Activated naive CD8-positive, alpha-beta T cell treated with anti-CD3 and anti-CD28 coated beads, Interleukin-2, amount 50 U/mL, for 24 hours (primary cell): ENCODE data around the gene PRRC2B.
"Not testable (repeated sequence)": the region's sequence is repeated elsewhere in the genome, so short reads cannot be mapped to it uniquely, and the experiment has no call there.

Source experiments
- ATAC-seq: fragments of 150-1000 bp; cut with Tn5 transposase; one replicate; pipeline ENCODE4 v1.10.0; 2021
- DNase-seq: peaks from one replicate; pipeline ENCODE4 v3.0.0; 2021
- H3K27ac Mint-ChIP-seq: one replicate; pipeline ENCODE4 v1.8.0; 2021; ENCODE audit warnings: mild to moderate bottlenecking, mixed read lengths
- H3K27me3 Mint-ChIP-seq: one replicate; pipeline ENCODE4 v1.8.0; 2021; ENCODE audit warnings: mixed read lengths
- H3K36me3 Mint-ChIP-seq: one replicate; pipeline ENCODE4 v1.8.0; 2021; ENCODE audit warnings: low read depth, mixed read lengths
- H3K4me1 Mint-ChIP-seq: one replicate; pipeline ENCODE4 v1.8.0; 2021; ENCODE audit warnings: mixed read lengths
- H3K4me3 Mint-ChIP-seq: one replicate; pipeline ENCODE4 v1.8.0; 2021; ENCODE audit warnings: mild to moderate bottlenecking, moderate library complexity, mixed read lengths
- H3K9me3 Mint-ChIP-seq: one replicate; pipeline ENCODE4 v1.8.0; 2021; ENCODE audit warnings: mixed read lengths

The PRRC2B gene

DNA sequence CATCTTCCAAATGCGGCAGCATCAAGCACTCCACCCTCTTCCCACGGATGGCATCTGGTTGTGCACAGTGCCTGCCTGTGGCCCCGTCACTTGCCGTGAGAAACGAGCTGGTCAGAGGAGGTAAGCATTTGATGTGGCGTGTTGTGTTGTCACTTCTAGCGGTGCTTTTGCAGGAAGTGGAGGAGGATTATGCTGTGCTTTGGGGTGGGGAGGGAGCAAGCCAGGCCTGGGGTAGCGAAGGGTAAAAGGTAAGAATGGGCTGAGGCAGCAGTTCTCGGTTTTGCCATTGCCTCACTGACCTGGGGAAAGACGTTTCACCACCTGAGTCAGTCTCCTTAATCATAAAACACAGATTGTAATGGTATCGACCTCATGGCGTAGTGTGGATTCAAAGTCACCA, 106.5 kb downstream of the PRRC2B start:
- H3K4me3 Mint-ChIP-seq, result peak overlapping the region; percentile 73
- DNase-seq, result peak; percentile 58
- peak; percentile 60 for ATAC-seq
- H3K4me1 Mint-ChIP-seq, result peaks cover 60% of the 10 kb centered on the region
- no peaks in the 10 kb centered on the region for H3K27me3 Mint-ChIP-seq
- no peaks in the 10 kb centered on the region for H3K9me3 Mint-ChIP-seq
- H3K27ac Mint-ChIP-seq, result peak overlapping the region; percentile 89
- H3K36me3 Mint-ChIP-seq, result peaks cover 15% of the 10 kb centered on the region

DNA sequence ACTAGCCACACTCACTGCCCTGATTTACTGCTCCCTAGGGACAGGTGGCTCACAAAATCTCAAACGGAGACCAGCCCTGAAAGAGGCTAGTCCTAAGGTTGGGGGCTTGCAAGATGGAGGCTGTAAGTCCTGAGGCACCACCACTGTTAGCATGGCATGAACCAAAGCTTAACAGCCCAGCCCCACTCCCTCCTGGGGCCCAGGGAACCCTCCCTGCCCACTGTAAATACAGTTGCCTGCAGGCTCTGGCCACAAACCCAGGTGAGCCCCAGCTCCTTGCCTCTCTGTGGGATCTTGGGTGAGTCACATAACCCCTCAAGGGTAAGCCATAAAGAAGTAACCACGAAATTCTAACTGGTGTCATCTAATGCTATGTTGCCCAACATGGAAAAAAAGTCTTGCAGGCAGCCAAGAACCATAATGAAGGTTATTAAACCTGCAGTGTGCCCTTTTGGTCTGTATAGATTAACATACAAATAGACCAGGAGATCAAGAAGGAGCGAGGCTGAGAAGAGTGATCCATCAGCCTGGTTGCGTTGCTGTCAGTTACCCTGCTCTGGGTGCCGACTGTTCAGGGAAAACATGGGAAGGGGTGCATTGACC, 107.2 kb downstream of the PRRC2B start:
- peak overlapping the region; percentile 73 for H3K4me3 Mint-ChIP-seq
- H3K4me1 Mint-ChIP-seq, result peaks cover 61% of the 10 kb centered on the region
- H3K27ac Mint-ChIP-seq, result peak overlapping the region; percentile 89
- peak; percentile 61 for ATAC-seq
- no peaks in the 10 kb centered on the region for H3K9me3 Mint-ChIP-seq
- peaks cover 14% of the 10 kb centered on the region for H3K36me3 Mint-ChIP-seq
- no peaks in the 10 kb centered on the region for H3K27me3 Mint-ChIP-seq
- DNase-seq, result peak; percentile 67

DNA sequence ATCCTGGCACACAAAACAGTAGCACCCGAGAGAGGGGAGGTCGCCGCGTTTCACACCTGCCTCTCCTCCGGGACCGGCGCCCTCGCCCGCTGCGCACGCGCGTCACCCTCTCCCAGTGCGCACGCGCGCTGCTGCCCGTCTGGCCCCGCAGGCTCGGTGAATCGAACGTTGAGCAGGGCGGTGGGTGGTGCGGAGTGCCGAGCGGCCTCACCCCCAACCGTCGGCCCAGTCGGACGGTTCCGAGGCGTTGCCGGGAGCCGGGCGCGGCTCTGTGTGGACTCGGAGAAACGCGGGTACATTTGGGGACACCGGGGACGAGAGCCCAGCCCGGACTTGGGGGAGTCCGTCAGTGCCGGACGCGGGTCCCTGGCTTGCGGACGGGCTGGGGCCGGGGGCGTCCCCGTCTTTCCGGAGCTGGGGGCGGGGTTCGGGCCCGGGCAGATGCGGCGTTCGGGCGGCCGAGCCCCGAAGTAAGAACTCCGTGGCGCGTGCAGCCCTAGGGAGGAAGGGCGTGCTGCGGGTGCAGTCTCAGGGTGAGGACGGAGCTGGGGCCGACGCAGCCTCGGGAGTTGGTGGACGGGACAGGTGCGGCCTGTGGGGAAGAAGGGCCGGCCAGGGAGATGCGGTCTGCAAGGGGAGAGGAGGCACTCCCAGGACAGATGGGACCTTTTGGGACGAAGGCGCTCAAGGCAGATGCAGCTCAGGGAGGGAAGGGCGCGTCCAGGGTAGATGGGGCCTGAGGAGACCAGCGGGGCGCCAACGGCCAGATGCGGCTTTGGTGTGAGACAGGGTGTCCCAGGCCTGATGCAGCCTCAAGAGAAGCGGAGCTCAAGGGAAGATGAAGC, 109.1 kb downstream of the PRRC2B start, which contains the start of gene POMT1:
TSS of gene POMT1 (plus strand) at position 138 of the 845 bp plus-strand sequence. CDS start 1,301 bp downstream, outside the sequence.
- H3K4me1 Mint-ChIP-seq, result peaks cover 61% of the 10 kb centered on the region
- peak; percentile 41 for ATAC-seq
- peaks cover 13% of the 10 kb centered on the region for H3K36me3 Mint-ChIP-seq
- H3K27me3 Mint-ChIP-seq, result no peaks in the 10 kb centered on the region
- peak; percentile 89 for DNase-seq
- no peaks in the 10 kb centered on the region for H3K9me3 Mint-ChIP-seq
- H3K4me3 Mint-ChIP-seq, result peak within 1 kb of the TSS; percentile 93
- peak within 1 kb of the TSS; percentile 81 for H3K27ac Mint-ChIP-seq

DNA sequence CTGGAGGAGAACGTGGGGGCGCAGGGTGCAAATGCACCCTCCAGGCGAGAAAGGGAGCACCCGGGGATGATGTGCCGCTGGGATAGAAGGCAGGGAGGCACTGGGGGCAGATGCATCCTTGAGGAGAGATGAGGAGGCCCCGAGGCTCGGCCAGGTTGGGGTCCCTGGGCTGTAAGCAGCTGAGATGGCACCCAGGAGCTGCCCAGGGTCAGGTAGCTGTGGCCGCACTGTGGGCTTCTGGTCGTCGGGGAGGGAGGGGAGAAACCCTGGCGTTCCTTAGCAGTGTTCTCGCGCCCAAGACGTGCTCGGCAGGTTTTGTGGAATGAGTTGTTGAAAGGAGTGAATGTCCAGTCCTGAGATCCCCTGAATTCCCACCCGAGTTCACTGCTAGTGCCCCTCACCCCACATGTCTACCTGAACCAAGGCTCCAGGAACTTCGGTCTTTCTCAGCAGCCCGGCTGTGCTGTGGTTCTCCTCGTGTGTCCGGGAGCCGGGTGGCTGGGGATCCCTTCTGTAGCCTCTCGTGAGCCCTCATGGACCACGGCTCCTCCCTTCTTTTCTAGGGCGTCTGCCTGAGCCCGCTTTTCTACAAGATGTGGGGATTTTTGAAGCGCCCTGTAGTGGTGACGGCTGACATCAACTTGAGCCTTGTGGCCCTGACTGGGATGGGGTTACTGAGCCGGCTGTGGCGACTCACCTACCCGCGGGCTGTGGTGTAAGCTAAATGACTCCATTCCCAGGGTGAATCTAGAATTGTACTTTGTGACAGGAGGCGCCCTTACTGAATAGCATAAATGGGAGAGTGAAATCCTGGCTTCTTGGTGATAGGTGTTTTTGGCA, 110.0 kb downstream of the PRRC2B start:
- ATAC-seq (peak; percentile 69), DNase-seq (peak; percentile 75)
- peak overlapping the region; percentile 81 for H3K27ac Mint-ChIP-seq
- no peaks in the 10 kb centered on the region for H3K27me3 Mint-ChIP-seq
- H3K4me3 Mint-ChIP-seq, result peak overlapping the region; percentile 93
- H3K9me3 Mint-ChIP-seq, result no peaks in the 10 kb centered on the region
- H3K36me3 Mint-ChIP-seq, result peaks cover 9% of the 10 kb centered on the region
- peaks cover 60% of the 10 kb centered on the region for H3K4me1 Mint-ChIP-seq

DNA sequence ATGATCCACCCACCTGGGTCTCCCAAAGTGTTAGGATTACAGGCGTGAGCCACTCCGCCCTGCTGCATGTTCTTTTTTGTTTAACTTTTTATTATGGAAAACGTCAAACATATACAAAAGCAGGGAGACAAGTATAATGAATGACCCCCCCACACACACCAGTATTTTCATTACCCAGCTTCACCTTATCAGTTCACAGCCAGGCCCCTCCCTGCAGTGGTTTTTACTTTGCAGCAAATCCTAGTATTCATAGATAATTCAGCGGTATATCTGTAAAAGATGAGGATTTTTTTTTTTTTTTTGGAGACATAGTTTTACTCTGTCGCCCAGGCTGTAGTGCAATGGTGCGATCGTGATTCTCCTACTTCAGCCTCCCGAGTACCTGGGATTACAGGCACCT, 111.1 kb downstream of the PRRC2B start:
- H3K4me3 Mint-ChIP-seq, result no peak overlapping the region
- no peak for DNase-seq
- ATAC-seq, result no peak
- peaks cover 48% of the 10 kb centered on the region for H3K4me1 Mint-ChIP-seq
- H3K27ac Mint-ChIP-seq, result no peak overlapping the region
- H3K36me3 Mint-ChIP-seq, result peaks cover 10% of the 10 kb centered on the region
- H3K27me3 Mint-ChIP-seq, result no peaks in the 10 kb centered on the region
- no peaks in the 10 kb centered on the region for H3K9me3 Mint-ChIP-seq

- Mint-ChIP-seq H3K9me3 (no peaks in the 10 kb centered on the region), H3K27ac (no peak overlapping the region), H3K4me1 (no peaks in the 10 kb centered on the region), H3K27me3 (no peaks in the 10 kb centered on the region), H3K36me3 (peaks cover 16% of the 10 kb centered on the region), H3K4me3 (no peak overlapping the region)
- no peak for ATAC-seq
- DNase-seq, result no peak
Observed at GRCh38 chr9:131511416-131511815, 117.5 kb downstream of the PRRC2B start.

DNA sequence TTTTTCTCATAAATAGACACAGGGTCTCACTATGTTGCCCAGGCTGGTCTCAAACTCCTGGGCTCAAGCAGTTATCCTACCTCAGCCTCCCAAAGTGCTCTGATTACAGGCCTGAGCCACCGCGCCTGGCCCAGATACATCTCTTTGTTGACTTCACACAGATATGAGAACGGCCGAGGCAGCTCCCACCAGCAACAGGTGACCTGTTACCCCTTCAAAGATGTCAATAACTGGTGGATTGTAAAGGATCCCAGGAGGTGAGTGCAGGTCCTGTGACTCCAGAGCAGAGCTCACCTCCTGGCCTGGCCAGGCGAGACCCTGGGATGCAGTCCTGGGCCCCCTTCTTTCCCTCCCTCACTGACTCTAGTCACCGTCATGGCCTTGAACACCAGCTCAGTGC, 118.0 kb downstream of the PRRC2B start:
- Mint-ChIP-seq H3K36me3 (peaks cover 15% of the 10 kb centered on the region), H3K9me3 (no peaks in the 10 kb centered on the region), H3K4me1 (no peaks in the 10 kb centered on the region), H3K4me3 (no peak overlapping the region), H3K27ac (no peak overlapping the region), H3K27me3 (no peaks in the 10 kb centered on the region)
- DNase-seq (no peak), ATAC-seq (no peak)

GRCh38 chr9:131513177-131513576, 119.3 kb downstream of the PRRC2B start:
- Mint-ChIP-seq H3K9me3 (no peaks in the 10 kb centered on the region), H3K4me1 (no peaks in the 10 kb centered on the region), H3K27me3 (no peaks in the 10 kb centered on the region), H3K27ac (no peak overlapping the region), H3K4me3 (no peak overlapping the region), H3K36me3 (peaks cover 19% of the 10 kb centered on the region)
- DNase-seq (no peak), ATAC-seq (no peak)

GRCh38 chr9:131515559-131516031, 121.7 kb downstream of the PRRC2B start:
- not testable (repeated sequence) for H3K9me3 Mint-ChIP-seq, H3K27me3 Mint-ChIP-seq, DNase-seq, H3K4me3 Mint-ChIP-seq, H3K27ac Mint-ChIP-seq, ATAC-seq, H3K4me1 Mint-ChIP-seq
- H3K36me3 Mint-ChIP-seq, result peaks cover 21% of the 10 kb centered on the region

DNA sequence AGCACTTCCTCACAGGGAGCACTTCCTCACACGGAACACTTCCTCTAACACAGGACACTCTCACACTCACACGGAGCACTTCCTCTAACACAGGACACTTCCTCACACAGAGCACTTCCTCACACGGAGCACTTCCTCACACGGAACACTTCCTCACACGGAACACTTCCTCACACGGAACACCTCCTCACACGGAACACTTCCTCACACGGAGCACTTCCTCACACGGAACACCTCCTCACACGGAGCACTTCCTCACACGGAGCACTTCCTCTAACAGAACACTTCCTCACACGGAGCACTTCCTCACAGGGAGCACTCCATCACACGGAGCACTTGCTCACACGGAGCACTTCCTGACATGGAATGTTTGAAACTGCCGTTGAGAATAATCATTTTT, 122.2 kb downstream of the PRRC2B start:
- Mint-ChIP-seq H3K27ac (no peak overlapping the region), H3K36me3 (peaks cover 17% of the 10 kb centered on the region), H3K4me3 (no peak overlapping the region), H3K9me3 (no peaks in the 10 kb centered on the region), H3K4me1 (no peaks in the 10 kb centered on the region), H3K27me3 (no peaks in the 10 kb centered on the region)
- ATAC-seq, result no peak
- no peak for DNase-seq

DNA sequence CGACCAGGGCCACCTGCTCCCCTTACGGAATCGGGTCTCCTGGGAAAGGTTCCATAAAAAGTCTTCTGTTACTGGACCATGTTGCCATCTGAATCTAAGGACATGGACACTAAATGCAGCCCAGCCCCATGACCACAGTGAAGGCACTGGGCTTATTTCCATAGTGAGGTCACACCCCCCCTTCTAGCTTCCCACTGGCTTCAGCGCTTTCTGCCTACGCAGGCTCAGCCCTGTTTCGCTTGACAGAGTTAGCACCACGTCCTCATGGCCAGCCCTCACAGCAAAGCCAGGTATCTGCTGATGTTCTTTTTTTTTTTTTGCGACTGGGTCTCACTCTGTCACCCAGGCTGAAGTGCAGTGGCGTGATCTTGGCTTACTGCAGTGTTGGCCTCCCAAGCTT, 123.0 kb downstream of the PRRC2B start:
- H3K36me3 Mint-ChIP-seq, result peaks cover 14% of the 10 kb centered on the region
- H3K4me1 Mint-ChIP-seq, result no peaks in the 10 kb centered on the region
- H3K4me3 Mint-ChIP-seq, result no peak overlapping the region
- no peaks in the 10 kb centered on the region for H3K9me3 Mint-ChIP-seq
- no peak for ATAC-seq
- no peaks in the 10 kb centered on the region for H3K27me3 Mint-ChIP-seq
- no peak for DNase-seq
- H3K27ac Mint-ChIP-seq, result no peak overlapping the region

- Mint-ChIP-seq H3K4me1 (no peaks in the 10 kb centered on the region), H3K9me3 (no peaks in the 10 kb centered on the region), H3K27ac (no peak overlapping the region), H3K36me3 (peaks cover 12% of the 10 kb centered on the region), H3K27me3 (no peaks in the 10 kb centered on the region), H3K4me3 (no peak overlapping the region)
- no peak for DNase-seq
- no peak for ATAC-seq
Observed at GRCh38 chr9:131517761-131518190, 123.9 kb downstream of the PRRC2B start.

GRCh38 chr9:131518553-131518952, 124.7 kb downstream of the PRRC2B start:
- Mint-ChIP-seq H3K9me3 (no peaks in the 10 kb centered on the region), H3K27me3 (no peaks in the 10 kb centered on the region), H3K4me1 (no peaks in the 10 kb centered on the region), H3K36me3 (peaks cover 12% of the 10 kb centered on the region), H3K27ac (no peak overlapping the region), H3K4me3 (no peak overlapping the region)
- DNase-seq, result no peak
- no peak for ATAC-seq

- no peak for ATAC-seq
- peaks cover 19% of the 10 kb centered on the region for H3K36me3 Mint-ChIP-seq
- H3K9me3 Mint-ChIP-seq, result no peaks in the 10 kb centered on the region
Observed at GRCh38 chr9:131520503-131520902, 126.6 kb downstream of the PRRC2B start.

More at GRCh38 chr9:131520503-131520902, 126.6 kb downstream of the PRRC2B start:
- Mint-ChIP-seq H3K27ac (no peak overlapping the region), H3K4me1 (no peaks in the 10 kb centered on the region), H3K27me3 (no peaks in the 10 kb centered on the region), H3K4me3 (no peak overlapping the region)
- DNase-seq, result no peak
